Neural progenitor cell (in vitro differentiated cells): ENCODE measurements around the gene ADGRV1. TPM values are rescaled to one million over a fixed set of nuclear protein-coding genes. Genes with fewer than 3 reads are reported as not detected.

Source experiments
- DNase-seq: peaks from one replicate; pipeline ENCODE4 v3.0.0-alpha.2; 2016; ENCODE audit warnings: low spot score
- H2AFZ ChIP-seq: fragments of 200-600 bp; sonication (generic); replicated peaks from 2 replicates; pipeline ENCODE4 v1.6.1; 2016; ENCODE audit warnings: antibody characterized with exemption
- H3F3A ChIP-seq: fragments of 200-600 bp; sonication (generic); 2 replicates; pipeline ENCODE4 v1.6.1; 2016; ENCODE audit warnings: antibody characterized with exemption, low read depth
- H3K27ac ChIP-seq: fragments of 200-600 bp; sonication (generic); 2 replicates; pipeline ENCODE4 v1.5.1; 2016; ENCODE audit warnings: mild to moderate bottlenecking
- H3K27me3 ChIP-seq: fragments of 200-600 bp; sonication (generic); 2 replicates; pipeline ENCODE4 v1.6.1; 2016; ENCODE audit warnings: mild to moderate bottlenecking, moderate library complexity
- H3K36me3 ChIP-seq: fragments of 200-600 bp; sonication (generic); 2 replicates; pipeline ENCODE4 v1.5.1; 2016
- H3K4me1 ChIP-seq: fragments of 200-600 bp; sonication (generic); 2 replicates; pipeline ENCODE4 v1.6.1; 2016; ENCODE audit warnings: mixed run types
- H3K4me2 ChIP-seq: fragments of 200-600 bp; sonication (generic); 2 replicates; pipeline ENCODE4 v1.6.1; 2016
- H3K4me3 ChIP-seq: fragments of 200-600 bp; sonication (generic); 2 replicates; pipeline ENCODE4 v1.5.1; 2016
- H3K79me2 ChIP-seq: fragments of 200-600 bp; sonication (generic); 2 replicates; pipeline ENCODE4 v1.6.1; 2016; ENCODE audit warnings: low read depth
- H3K9ac ChIP-seq: fragments of 200-600 bp; sonication (generic); 2 replicates; pipeline ENCODE4 v1.6.1; 2016
- H3K9me3 ChIP-seq: fragments of 200-600 bp; sonication (generic); 2 replicates; pipeline ENCODE4 v1.5.1; 2016; ENCODE audit warnings: low read depth
- H4K20me1 ChIP-seq: fragments of 200-600 bp; sonication (generic); 2 replicates; pipeline ENCODE4 v1.6.1; 2016; ENCODE audit warnings: low read depth
- H3K27ac Mint-ChIP-seq: 3 replicates; pipeline ENCODE4 v1.8.0; 2021; ENCODE audit warnings: mixed read lengths
- H3K27me3 Mint-ChIP-seq: 2 replicates; pipeline ENCODE4 v1.8.0; 2022; ENCODE audit warnings: low read depth, mild to moderate bottlenecking, inconsistent platforms, moderate library complexity, mixed read lengths; ENCODE audit not compliant: insufficient read depth
- H3K36me3 Mint-ChIP-seq: 3 replicates; pipeline ENCODE4 v1.8.0; 2021; ENCODE audit warnings: mixed read lengths
- H3K4me1 Mint-ChIP-seq: 3 replicates; pipeline ENCODE4 v1.8.0; 2021; ENCODE audit warnings: mixed read lengths
- H3K4me3 Mint-ChIP-seq: 3 replicates; pipeline ENCODE4 v1.8.0; 2021; ENCODE audit warnings: mild to moderate bottlenecking, moderate library complexity, mixed read lengths
- H3K9me3 Mint-ChIP-seq: 3 replicates; pipeline ENCODE4 v1.8.0; 2020; ENCODE audit warnings: mixed read lengths
- EZH2 ChIP-seq: fragments of 200-600 bp; sonication (generic); IDR thresholded peaks from 2 replicates; pipeline ENCODE4 v1.6.1; 2017; ENCODE audit warnings: antibody characterized with exemption, mild to moderate bottlenecking, moderate library complexity
- EZH2phosphoT487 ChIP-seq: fragments of 200-600 bp; sonication (generic); IDR thresholded peaks from 2 replicates; pipeline ENCODE4 v1.6.1; 2017; ENCODE audit warnings: antibody characterized with exemption
- total RNA-seq: library from RNA; depleted of rRNA; stranded (reverse); fragments of >200 nt; gene quantifications from 2 replicates; pipeline ENCODE4 v1.2.3, GENCODE V29; 2015; ENCODE audit warnings: low replicate concordance
- TF ChIP-seq, protein P1 (sequence below): fragments of 200-600 bp; sonication (generic); IDR thresholded peaks from 2 replicates; pipeline ENCODE4 v1.5.1; 2017; ENCODE audit warnings: antibody characterized with exemption, mild to moderate bottlenecking

ADGRV1 gene
- total RNA-seq, 1 donor from 2014 or later: 151 TPM

DNA sequence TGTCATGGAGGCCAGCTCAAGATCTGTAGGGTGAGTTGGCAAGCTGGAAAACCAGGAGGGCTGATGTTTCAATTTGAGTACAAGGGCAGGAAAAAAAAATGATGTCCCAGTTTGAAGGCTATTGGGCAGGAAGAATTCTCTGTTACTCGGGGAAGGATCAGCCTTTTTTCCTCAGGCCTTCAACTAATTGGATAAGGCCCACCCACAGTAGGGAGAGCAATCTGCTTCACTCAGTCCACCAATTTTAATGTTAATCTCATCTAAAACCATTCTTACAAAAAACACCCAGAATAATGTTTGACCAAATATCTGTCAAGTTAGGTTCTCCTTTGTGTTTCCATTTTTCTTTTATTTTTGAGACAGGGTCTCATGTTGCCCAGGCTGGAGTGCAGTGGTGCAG lies 442.1 kb downstream of the ADGRV1 start:
- H3F3A ChIP-seq: no peaks in the 10 kb centered on the region
- no peaks in the 10 kb centered on the region for H4K20me1 ChIP-seq
- H3K27me3 ChIP-seq: no peaks in the 10 kb centered on the region
- H3K4me3 ChIP-seq: no peak overlapping the region
- Mint-ChIP-seq H3K27ac (no peak overlapping the region), H3K4me1 (peaks cover 3% of the 10 kb centered on the region), H3K4me3 (no peak overlapping the region), H3K9me3 (no peaks in the 10 kb centered on the region), H3K36me3 (peaks cover 9% of the 10 kb centered on the region), H3K27me3 (peaks cover under 1% of the 10 kb centered on the region)
- TF ChIP-seq EZH2phosphoT487 (no peak), EZH2 (no peak)
- TF ChIP-seq, protein P1, sequence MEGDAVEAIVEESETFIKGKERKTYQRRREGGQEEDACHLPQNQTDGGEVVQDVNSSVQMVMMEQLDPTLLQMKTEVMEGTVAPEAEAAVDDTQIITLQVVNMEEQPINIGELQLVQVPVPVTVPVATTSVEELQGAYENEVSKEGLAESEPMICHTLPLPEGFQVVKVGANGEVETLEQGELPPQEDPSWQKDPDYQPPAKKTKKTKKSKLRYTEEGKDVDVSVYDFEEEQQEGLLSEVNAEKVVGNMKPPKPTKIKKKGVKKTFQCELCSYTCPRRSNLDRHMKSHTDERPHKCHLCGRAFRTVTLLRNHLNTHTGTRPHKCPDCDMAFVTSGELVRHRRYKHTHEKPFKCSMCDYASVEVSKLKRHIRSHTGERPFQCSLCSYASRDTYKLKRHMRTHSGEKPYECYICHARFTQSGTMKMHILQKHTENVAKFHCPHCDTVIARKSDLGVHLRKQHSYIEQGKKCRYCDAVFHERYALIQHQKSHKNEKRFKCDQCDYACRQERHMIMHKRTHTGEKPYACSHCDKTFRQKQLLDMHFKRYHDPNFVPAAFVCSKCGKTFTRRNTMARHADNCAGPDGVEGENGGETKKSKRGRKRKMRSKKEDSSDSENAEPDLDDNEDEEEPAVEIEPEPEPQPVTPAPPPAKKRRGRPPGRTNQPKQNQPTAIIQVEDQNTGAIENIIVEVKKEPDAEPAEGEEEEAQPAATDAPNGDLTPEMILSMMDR: no peak
- no peak overlapping the region for H3K4me2 ChIP-seq
- H3K27ac ChIP-seq: no peak overlapping the region
- no peaks in the 10 kb centered on the region for H3K4me1 ChIP-seq
- H2AFZ ChIP-seq: no peak overlapping the region
- H3K9me3 ChIP-seq: no peaks in the 10 kb centered on the region
- H3K79me2 ChIP-seq: no peaks in the 10 kb centered on the region
- H3K36me3 ChIP-seq: no peaks in the 10 kb centered on the region
- no peak for DNase-seq
- no peak overlapping the region for H3K9ac ChIP-seq

DNA sequence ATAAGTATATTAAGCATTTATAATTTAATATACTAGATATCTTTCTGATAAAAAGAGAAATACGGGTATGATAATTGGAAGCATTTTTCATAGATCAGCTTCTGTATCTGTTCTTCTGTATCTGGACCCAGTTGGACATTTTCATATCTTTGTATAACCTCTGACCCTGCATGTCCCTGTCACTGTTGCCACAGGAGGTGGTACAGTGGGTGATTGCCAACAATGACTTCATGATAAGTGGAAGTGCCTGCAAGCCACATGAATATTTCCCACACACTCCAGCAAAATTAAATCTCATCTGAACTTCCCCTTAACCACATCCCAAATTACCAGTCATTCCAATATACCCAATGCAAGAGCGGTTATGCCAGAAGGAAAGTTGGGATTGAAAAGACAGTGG lies 448.1 kb downstream of the ADGRV1 start:
- Histone ChIP-seq H3K4me3 (no peak overlapping the region), H3F3A (no peaks in the 10 kb centered on the region), H3K9ac (no peak overlapping the region), H3K79me2 (no peaks in the 10 kb centered on the region), H3K4me1 (no peaks in the 10 kb centered on the region), H3K9me3 (no peaks in the 10 kb centered on the region), H3K27ac (no peak overlapping the region), H3K36me3 (no peaks in the 10 kb centered on the region), H2AFZ (no peak overlapping the region), H3K27me3 (no peaks in the 10 kb centered on the region), H3K4me2 (no peak overlapping the region), H4K20me1 (no peaks in the 10 kb centered on the region)
- Mint-ChIP-seq H3K4me1 (peaks cover 4% of the 10 kb centered on the region), H3K27ac (no peak overlapping the region), H3K27me3 (no peaks in the 10 kb centered on the region), H3K36me3 (peaks cover 2% of the 10 kb centered on the region), H3K9me3 (no peaks in the 10 kb centered on the region), H3K4me3 (no peak overlapping the region)
- no peak for DNase-seq
- TF ChIP-seq EZH2phosphoT487: no peak
- TF ChIP-seq, protein P1: no peak
- TF ChIP-seq EZH2: no peak

DNA sequence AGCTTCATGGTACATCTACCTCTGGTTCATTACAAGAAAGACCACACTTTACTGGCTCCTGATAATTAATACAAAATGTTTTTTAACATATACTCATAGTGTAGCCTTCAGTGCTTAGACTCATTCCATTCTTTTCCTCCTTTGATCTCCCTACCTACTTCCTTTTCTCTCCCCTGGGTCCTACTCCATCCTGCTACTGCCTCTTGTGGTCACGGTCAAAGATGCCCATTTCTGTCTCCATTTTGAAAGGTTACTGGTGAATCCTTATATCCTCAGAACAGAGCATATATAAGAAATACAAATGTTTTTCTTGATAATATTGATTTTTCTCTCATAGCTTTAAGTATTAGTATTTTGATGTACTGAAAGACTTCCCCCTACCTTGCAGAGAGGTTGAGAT lies 448.7 kb downstream of the ADGRV1 start:
- no peaks in the 10 kb centered on the region for H3K79me2 ChIP-seq
- no peaks in the 10 kb centered on the region for H3F3A ChIP-seq
- no peak overlapping the region for H3K9ac ChIP-seq
- no peaks in the 10 kb centered on the region for H3K27me3 ChIP-seq
- DNase-seq: no peak
- TF ChIP-seq, protein P1: no peak
- no peak for TF ChIP-seq EZH2phosphoT487
- TF ChIP-seq EZH2: no peak
- Mint-ChIP-seq H3K27me3 (no peaks in the 10 kb centered on the region), H3K4me3 (no peak overlapping the region), H3K9me3 (no peaks in the 10 kb centered on the region), H3K27ac (no peak overlapping the region), H3K36me3 (peaks cover 2% of the 10 kb centered on the region), H3K4me1 (peaks cover 4% of the 10 kb centered on the region)
- no peaks in the 10 kb centered on the region for H4K20me1 ChIP-seq
- H3K4me1 ChIP-seq: no peaks in the 10 kb centered on the region
- H3K27ac ChIP-seq: no peak overlapping the region
- H3K4me3 ChIP-seq: no peak overlapping the region
- no peaks in the 10 kb centered on the region for H3K36me3 ChIP-seq
- H3K4me2 ChIP-seq: no peak overlapping the region
- H3K9me3 ChIP-seq: no peaks in the 10 kb centered on the region
- no peak overlapping the region for H2AFZ ChIP-seq
